H9 (cell line): ENCODE data around the gene PRDM5. TPM values are rescaled to one million over a fixed set of nuclear protein-coding genes. Genes with fewer than 3 reads are reported as not detected.

Source experiments
- DNase-seq: peaks from one replicate; pipeline ENCODE4 v3.0.0-alpha.2; 2017
- H2AFZ ChIP-seq: one replicate; pipeline ENCODE4 v1.6.1; 2013; ENCODE audit warnings: mild to moderate bottlenecking, low read length, control low read depth, moderate library complexity
- H2AK5ac ChIP-seq: 2 replicates; pipeline ENCODE4 v1.6.1; 2013; ENCODE audit warnings: low read length, control low read depth, mixed read lengths; ENCODE audit not compliant: insufficient read length
- H2BK120ac ChIP-seq: one replicate; pipeline ENCODE4 v1.6.1; 2013; ENCODE audit warnings: low read depth, mild to moderate bottlenecking, low read length, control low read depth, inconsistent platforms; ENCODE audit not compliant: poor library complexity, severe bottlenecking
- H2BK12ac ChIP-seq: 2 replicates; pipeline ENCODE4 v1.6.1; 2013; ENCODE audit warnings: low read length, control low read depth, mixed read lengths, low read depth; ENCODE audit not compliant: insufficient read length
- H2BK15ac ChIP-seq: 2 replicates; pipeline ENCODE4 v1.6.1; 2013; ENCODE audit warnings: low read depth, low read length, control low read depth
- H2BK20ac ChIP-seq: one replicate; pipeline ENCODE4 v1.6.1; 2013; ENCODE audit warnings: low read depth, mild to moderate bottlenecking, low read length, control low read depth, inconsistent platforms; ENCODE audit not compliant: poor library complexity, severe bottlenecking
- H2BK5ac ChIP-seq: 2 replicates; pipeline ENCODE4 v1.6.1; 2013; ENCODE audit warnings: low read length, control low read depth, mixed read lengths; ENCODE audit not compliant: insufficient read length
- H3K14ac ChIP-seq: 2 replicates; pipeline ENCODE4 v1.6.1; 2013; ENCODE audit warnings: low read length, control low read depth; ENCODE audit not compliant: insufficient read depth
- H3K18ac ChIP-seq: 2 replicates; pipeline ENCODE4 v1.6.1; 2013; ENCODE audit warnings: low read depth, mild to moderate bottlenecking, mixed read lengths, low read length, control low read depth; ENCODE audit not compliant: insufficient read length
- H3K23ac ChIP-seq: 2 replicates; pipeline ENCODE4 v1.6.1; 2013; ENCODE audit warnings: low read length, control low read depth, mixed read lengths, low read depth; ENCODE audit not compliant: insufficient read length
- H3K23me2 ChIP-seq: 2 replicates; pipeline ENCODE4 v1.6.1; 2013; ENCODE audit warnings: low read depth, mild to moderate bottlenecking, mixed read lengths, low read length, control low read depth; ENCODE audit not compliant: insufficient read length, poor library complexity, severe bottlenecking
- H3K27ac ChIP-seq: 2 replicates; pipeline ENCODE4 v1.5.1; 2013; ENCODE audit warnings: low read length, control low read depth, mixed read lengths, low read depth; ENCODE audit not compliant: insufficient read length
- H3K27me3 ChIP-seq: 2 replicates; pipeline ENCODE4 v1.6.1; 2013; ENCODE audit warnings: low read length, control low read depth, inconsistent platforms; ENCODE audit not compliant: insufficient read depth
- H3K4ac ChIP-seq: 2 replicates; pipeline ENCODE4 v1.6.1; 2013; ENCODE audit warnings: low read depth, mild to moderate bottlenecking, control low read depth, inconsistent platforms, low read length, moderate library complexity
- H3K4me1 ChIP-seq: 2 replicates; pipeline ENCODE4 v1.6.1; 2013; ENCODE audit warnings: low read length, control low read depth, inconsistent platforms; ENCODE audit not compliant: insufficient read depth
- H3K4me2 ChIP-seq: 2 replicates; pipeline ENCODE4 v1.6.1; 2013; ENCODE audit warnings: low read length, control low read depth, mixed read lengths; ENCODE audit not compliant: insufficient read length, insufficient read depth
- H3K56ac ChIP-seq: 2 replicates; pipeline ENCODE4 v1.6.1; 2013; ENCODE audit warnings: low read depth, mild to moderate bottlenecking, mixed read lengths, low read length, control low read depth; ENCODE audit not compliant: insufficient read length
- H3K79me1 ChIP-seq: 2 replicates; pipeline ENCODE4 v1.6.1; 2013; ENCODE audit warnings: low read depth, mild to moderate bottlenecking, moderate library complexity, low read length, control low read depth, inconsistent platforms; ENCODE audit not compliant: insufficient read depth, poor library complexity, severe bottlenecking
- H3K79me2 ChIP-seq: 2 replicates; pipeline ENCODE4 v1.6.1; 2013; ENCODE audit warnings: low read length, control low read depth, inconsistent platforms; ENCODE audit not compliant: insufficient read depth
- H3K9ac ChIP-seq: 2 replicates; pipeline ENCODE4 v1.6.1; 2013; ENCODE audit warnings: low read length, control low read depth, mixed read lengths; ENCODE audit not compliant: insufficient read length; ENCODE audit errors: extremely low read depth
- H3K9me3 ChIP-seq: one replicate; pipeline ENCODE4 v1.6.1; 2013; ENCODE audit warnings: low read depth, low read length, inconsistent platforms; ENCODE audit not compliant: control insufficient read depth
- H3T11ph ChIP-seq: one replicate; pipeline ENCODE4 v1.6.1; 2013; ENCODE audit warnings: mild to moderate bottlenecking, low read length, control low read depth, inconsistent platforms
- H4K20me1 ChIP-seq: one replicate; pipeline ENCODE4 v1.6.1; 2013; ENCODE audit not compliant: control insufficient read depth, insufficient read length, insufficient read depth
- H4K5ac ChIP-seq: 2 replicates; pipeline ENCODE4 v1.6.1; 2013; ENCODE audit warnings: low read depth, mild to moderate bottlenecking, mixed read lengths, low read length, control low read depth; ENCODE audit not compliant: insufficient read length
- H4K8ac ChIP-seq: replicated peaks from 2 replicates; pipeline ENCODE4 v1.6.1; 2013; ENCODE audit warnings: low read length, control low read depth, mixed read lengths, low read depth; ENCODE audit not compliant: insufficient read length
- H4K91ac ChIP-seq: 2 replicates; pipeline ENCODE4 v1.6.1; 2013; ENCODE audit warnings: low read depth, mild to moderate bottlenecking, moderate library complexity, mixed read lengths, low read length, control low read depth; ENCODE audit not compliant: insufficient read length
- H3K27ac Mint-ChIP-seq, 3 experiments: 2 replicates in 2 of 3; 3 replicates in 1 of 3; pipeline ENCODE4 v1.8.0; 2020 to 2021; ENCODE audit warnings: mixed read lengths in 3 of 3, mild to moderate bottlenecking in 1 of 3, moderate library complexity in 1 of 3
- H3K27me3 Mint-ChIP-seq: 2 replicates; pipeline ENCODE4 v1.8.0; 2021; ENCODE audit warnings: low read depth, mild to moderate bottlenecking, moderate library complexity, mixed read lengths
- H3K36me3 Mint-ChIP-seq, 3 experiments: 2 replicates in 2 of 3; 3 replicates in 1 of 3; pipeline ENCODE4 v1.8.0; 2020 to 2021; ENCODE audit warnings: low read depth in 3 of 3, mixed read lengths in 3 of 3; ENCODE audit not compliant: insufficient read depth in 1 of 3
- H3K4me1 Mint-ChIP-seq, 2 experiments: 2 replicates each; pipeline ENCODE4 v1.8.0; 2020; ENCODE audit warnings: mixed read lengths in 2 of 2
- H3K4me3 Mint-ChIP-seq, 2 experiments: 2 replicates in 1 of 2; 3 replicates in 1 of 2; pipeline ENCODE4 v1.8.0; 2020 to 2021; ENCODE audit warnings: mild to moderate bottlenecking in 2 of 2, mixed read lengths in 2 of 2, moderate library complexity in 1 of 2
- H3K9me3 Mint-ChIP-seq, 2 experiments: 2 replicates in 1 of 2; 3 replicates in 1 of 2; pipeline ENCODE4 v1.8.0; 2020; ENCODE audit warnings: mild to moderate bottlenecking in 2 of 2, mixed read lengths in 2 of 2, moderate library complexity in 1 of 2
- WGBS: extraction: QIAGEN DNeasy Blood & Tissue Kit; methylation state at CpG from one replicate; pipeline ENCODE4 v1.1.7; 2013; ENCODE audit warnings: missing lambda C conversion rate, low lambda C conversion rate, mixed read lengths; ENCODE audit not compliant: insufficient read length; ENCODE audit errors: extremely low coverage; 5-methylcytosine and 5-hydroxymethylcytosine counted together
- total RNA-seq: library from RNA; stranded (reverse); gene quantifications from 2 replicates; pipeline ENCODE4 v1.2.1, GENCODE V29; 2021
- TF ChIP-seq, protein P1 (sequence below): fragments of 200-600 bp; sonication (generic); conservative IDR thresholded peaks from 3 replicates; pipeline ENCODE4 v1.8.0; 2021; ENCODE audit warnings: antibody characterized with exemption, mild to moderate bottlenecking

PRDM5 gene
- total RNA-seq, 1 experiment from 2014 or later, result 21.7 TPM

DNA sequence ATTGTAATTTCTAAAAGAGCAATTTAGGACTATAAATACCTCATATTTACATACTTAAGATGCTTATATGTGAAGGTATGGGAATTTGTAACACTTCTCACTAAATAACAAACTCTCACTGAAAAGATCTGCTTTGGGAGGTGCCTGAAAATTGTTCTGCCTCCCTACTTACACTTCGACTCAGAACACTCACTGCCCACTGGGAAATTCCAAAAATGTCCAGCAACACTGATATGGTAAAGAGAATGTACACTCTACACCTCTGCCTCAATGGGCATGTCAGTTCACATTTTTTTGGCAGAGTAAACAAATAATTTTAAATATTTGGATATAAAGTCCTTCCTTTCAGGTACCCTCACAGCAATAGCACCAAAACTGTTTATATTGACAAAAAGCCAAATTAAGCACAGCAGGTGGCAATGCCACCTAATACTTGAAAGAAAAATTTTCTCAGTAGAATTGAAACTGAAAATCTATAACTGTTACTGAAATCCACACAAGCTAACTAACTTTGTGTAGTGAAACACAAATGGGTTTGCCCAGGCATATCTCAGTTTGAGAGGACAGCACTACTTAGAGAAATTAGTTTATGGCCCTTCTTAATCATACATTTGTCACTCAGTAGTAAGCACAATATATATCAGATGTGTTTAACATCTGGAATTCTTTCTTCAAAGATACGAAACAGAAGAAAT lies 67.1 kb downstream of the PRDM5 start:
- Histone ChIP-seq H2BK12ac (no peak overlapping the region), H3K79me2 (no peaks in the 10 kb centered on the region), H3K9me3 (no peaks in the 10 kb centered on the region), H3K18ac (no peak overlapping the region), H4K20me1 (no peaks in the 10 kb centered on the region), H3K14ac (no peak overlapping the region), H3K23me2 (no peaks in the 10 kb centered on the region), H2BK20ac (no peak overlapping the region), H2AFZ (no peak overlapping the region), H4K91ac (no peak overlapping the region), H2BK120ac (no peak overlapping the region), H2BK5ac (no peak overlapping the region), H3K27ac (no peak overlapping the region), H4K5ac (no peak overlapping the region), H3K9ac (no peak overlapping the region), H3K56ac (no peak overlapping the region), H4K8ac (no peak overlapping the region), H3K27me3 (no peaks in the 10 kb centered on the region), H3K4me2 (no peak overlapping the region), H3K79me1 (no peaks in the 10 kb centered on the region), H2AK5ac (no peak overlapping the region), H3K4ac (no peak overlapping the region), H3K4me1 (no peaks in the 10 kb centered on the region), H3K23ac (no peak overlapping the region), H2BK15ac (no peak overlapping the region), H3T11ph (no peak overlapping the region)
- TF ChIP-seq, protein P1, sequence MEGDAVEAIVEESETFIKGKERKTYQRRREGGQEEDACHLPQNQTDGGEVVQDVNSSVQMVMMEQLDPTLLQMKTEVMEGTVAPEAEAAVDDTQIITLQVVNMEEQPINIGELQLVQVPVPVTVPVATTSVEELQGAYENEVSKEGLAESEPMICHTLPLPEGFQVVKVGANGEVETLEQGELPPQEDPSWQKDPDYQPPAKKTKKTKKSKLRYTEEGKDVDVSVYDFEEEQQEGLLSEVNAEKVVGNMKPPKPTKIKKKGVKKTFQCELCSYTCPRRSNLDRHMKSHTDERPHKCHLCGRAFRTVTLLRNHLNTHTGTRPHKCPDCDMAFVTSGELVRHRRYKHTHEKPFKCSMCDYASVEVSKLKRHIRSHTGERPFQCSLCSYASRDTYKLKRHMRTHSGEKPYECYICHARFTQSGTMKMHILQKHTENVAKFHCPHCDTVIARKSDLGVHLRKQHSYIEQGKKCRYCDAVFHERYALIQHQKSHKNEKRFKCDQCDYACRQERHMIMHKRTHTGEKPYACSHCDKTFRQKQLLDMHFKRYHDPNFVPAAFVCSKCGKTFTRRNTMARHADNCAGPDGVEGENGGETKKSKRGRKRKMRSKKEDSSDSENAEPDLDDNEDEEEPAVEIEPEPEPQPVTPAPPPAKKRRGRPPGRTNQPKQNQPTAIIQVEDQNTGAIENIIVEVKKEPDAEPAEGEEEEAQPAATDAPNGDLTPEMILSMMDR, result no peak
- no peaks in the 10 kb centered on the region for H3K27me3 Mint-ChIP-seq
- no CpG with 5 or more reads among the region's 2 CpGs for WGBS
- no peaks in the 10 kb centered on the region for H3K9me3 Mint-ChIP-seq
- no peak overlapping the region for H3K27ac Mint-ChIP-seq
- H3K4me1 Mint-ChIP-seq, result peaks cover 0 to 2% of the 10 kb centered on the region in 2 experiments; a peak in 1 of 4 replicates
- no peak for DNase-seq
- H3K4me3 Mint-ChIP-seq, result no peak overlapping the region
- no peaks in the 10 kb centered on the region; a peak in 1 of 7 replicates for H3K36me3 Mint-ChIP-seq
